Renal cortical epithelial cell (primary cell): ENCODE measurements around the gene IP6K1. TPM values are rescaled to one million over a fixed set of nuclear protein-coding genes. Genes with fewer than 3 reads are reported as not detected.
"Not testable (repeated sequence)": the region's sequence is repeated elsewhere in the genome, so short reads cannot be mapped to it uniquely, and the experiment has no call there.

Experiments used
- DNase-seq: peaks from one replicate; pipeline ENCODE4 v3.0.0-alpha.2; 2011; ENCODE audit warnings: low read depth
- total RNA-seq: library from RNA; depleted of rRNA; stranded (reverse); fragments of >200 nt; gene quantifications from 2 replicates; pipeline ENCODE4 v1.2.3, GENCODE V29; 2014

IP6K1 gene
- 31.4 and 78.5 TPM in 2 replicates for total RNA-seq

DNA sequence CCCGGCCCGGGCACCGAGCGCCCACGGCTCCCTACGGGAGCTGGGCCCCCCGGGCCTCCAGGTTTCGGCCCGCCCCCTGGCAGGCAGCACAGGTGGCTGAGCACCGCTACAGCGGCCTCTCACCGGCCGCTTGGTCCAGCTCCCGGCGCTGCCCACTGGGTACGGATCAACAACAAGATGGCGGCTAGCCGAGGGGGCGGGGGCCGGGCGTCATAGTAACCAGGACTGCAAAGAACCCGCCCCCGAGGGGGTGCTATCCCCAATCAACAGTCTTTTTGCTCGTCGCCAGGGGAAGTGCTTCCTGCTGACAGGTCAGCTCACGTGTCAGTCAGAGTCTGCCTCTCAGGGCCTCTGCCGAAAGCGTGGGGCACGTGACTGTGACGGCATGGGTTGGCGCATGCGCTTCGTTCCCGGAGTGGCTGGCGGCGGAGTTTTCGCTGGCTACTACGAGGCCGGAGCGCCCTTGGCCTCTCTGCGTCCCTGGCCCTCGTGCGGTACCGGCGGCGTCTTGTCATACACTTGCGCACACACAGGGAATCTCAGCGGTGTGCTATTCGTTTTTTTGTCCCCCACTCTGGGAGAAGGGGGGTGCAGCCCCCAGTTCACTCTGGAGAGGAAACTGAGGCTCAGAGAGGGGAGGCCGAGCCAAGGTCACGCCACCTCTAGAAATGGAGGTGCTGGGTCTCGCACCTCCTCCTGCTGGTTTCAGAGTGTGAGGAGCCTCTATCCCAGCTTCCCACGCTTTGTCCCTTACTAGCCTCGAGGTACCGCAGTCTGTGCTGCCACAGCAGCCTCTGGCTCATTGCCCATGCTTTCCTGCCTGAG lies at the start of gene IP6K1:
IP6K1 (minus strand) TSS at position 186 of the 825 bp plus-strand sequence. CDS start 38,502 bp downstream, outside the sequence.
- DNase-seq: peak; percentile 100

DNA sequence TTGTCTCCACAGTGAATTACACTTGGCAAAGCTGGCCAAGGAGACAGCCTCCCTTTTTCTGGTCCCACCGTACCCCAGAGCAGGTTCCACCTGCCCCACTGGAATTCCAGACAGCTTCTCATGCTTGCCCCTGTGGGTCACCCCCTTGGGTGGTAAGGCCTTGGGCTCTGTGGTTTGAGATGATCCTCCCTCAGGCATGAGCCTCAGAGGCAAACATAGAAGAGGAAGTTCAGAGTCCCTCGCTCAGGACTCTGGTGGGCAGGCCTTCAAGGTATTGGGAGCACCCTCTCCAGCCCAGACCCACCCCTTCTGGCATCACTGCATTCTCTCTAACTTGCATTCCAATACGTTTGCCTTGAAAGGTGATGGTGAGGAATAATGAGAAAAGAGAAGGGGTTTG lies 45.0 kb upstream of the IP6K1 start:
- DNase-seq: no peak

GRCh38 chr3:49826016-49826415 lies 39.7 kb upstream of the IP6K1 start:
- no peak for DNase-seq

- not testable (repeated sequence) for DNase-seq
These were observed 36.8 kb upstream of the IP6K1 start for GRCh38 chr3:49823131-49823530.

- peak; percentile 60 for DNase-seq
These were observed 27.3 kb upstream of the IP6K1 start, which contains the start of gene UBA7 for GRCh38 chr3:49813497-49814174. Gene UBA7, minus strand, starts transcription at chr3:49813953. Its CDS starts 166 bp downstream, at chr3:49813787.

DNA sequence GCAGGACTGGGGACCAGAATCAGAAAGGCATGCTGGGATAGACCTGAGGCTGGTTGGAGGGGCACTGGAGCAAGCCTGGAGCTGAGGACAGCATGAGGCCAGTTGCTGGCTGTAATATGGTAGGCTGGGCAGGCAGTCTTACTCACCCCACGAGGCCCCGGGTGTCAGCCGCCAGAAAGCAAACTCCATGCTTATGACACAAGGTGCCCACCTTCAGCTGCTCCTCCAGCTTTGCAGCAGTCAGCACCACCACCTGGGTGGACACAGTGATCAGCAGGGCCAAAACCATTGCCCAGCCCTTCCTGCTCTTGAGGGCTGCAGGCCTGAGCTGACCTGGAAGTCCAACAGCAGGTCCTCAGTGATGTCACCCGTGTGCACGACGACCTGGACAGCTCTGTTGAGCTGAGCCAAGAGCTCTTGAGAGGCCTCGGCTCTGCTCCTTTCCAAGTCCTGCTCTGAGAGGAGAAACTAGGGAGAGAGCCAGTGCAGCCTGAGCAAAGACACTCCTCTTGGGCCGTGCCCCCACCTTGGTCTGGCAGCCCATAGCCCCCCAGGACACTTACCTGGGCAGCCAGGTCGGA lies 26.7 kb upstream of the IP6K1 start:
- DNase-seq: no peak

DNA sequence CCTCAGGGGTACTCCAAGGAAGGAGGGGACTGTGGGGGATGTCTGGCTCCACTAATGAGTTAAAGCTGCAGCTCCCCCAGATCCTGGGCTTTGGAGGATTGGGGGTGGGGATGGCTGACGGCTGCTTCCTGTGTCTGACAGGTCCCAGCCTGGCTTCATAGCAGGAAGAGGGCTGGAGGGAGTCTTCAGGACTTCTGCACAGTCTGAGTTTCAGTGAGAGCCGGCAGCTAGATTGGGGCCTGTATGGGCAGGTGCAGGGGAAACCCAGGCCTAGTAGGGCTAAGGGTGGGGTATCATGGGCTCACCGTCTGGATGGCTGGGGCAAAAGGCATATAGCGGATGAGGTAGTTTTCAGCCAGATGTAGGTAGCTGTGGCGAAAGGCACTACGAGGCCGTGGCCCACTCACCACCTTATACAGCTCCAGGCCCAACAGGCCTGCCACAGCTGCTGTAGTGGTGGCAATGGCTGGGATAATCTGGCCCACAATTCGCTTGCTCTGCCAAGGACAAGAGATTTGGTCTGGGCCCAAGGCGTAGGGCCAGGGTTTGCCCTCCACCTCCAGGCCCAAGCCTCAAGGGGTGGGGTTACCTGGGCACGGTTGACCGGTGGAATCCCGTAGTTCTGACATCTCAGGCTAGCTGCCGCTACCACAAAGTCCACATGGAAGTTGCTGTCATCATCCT lies 21.2 kb upstream of the IP6K1 start:
- DNase-seq: no peak

DNA sequence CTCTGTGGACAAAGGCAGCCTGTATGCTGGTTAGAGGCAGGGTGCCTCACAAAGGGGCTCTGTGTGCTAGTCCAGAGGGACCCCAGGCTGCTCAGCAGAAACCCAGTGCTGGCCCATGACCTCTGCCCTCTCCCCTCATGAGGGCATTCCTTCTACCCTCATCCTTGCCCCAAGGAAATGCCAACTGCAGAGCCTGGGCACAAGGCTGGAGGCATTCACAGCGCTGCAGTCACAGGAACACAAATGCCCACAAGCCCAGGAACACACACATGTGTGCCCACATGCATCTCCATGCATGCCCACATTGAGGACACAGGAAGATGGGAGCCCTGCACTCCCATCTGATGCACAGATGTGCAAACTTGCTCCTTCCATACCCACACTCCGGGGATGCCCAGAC lies 20.5 kb upstream of the IP6K1 start:
- DNase-seq: no peak

GRCh38 chr3:49805897-49806701 lies 19.8 kb upstream of the IP6K1 start:
- no peak for DNase-seq

GRCh38 chr3:49805367-49805782 lies 19.0 kb upstream of the IP6K1 start:
- DNase-seq: no peak

DNA sequence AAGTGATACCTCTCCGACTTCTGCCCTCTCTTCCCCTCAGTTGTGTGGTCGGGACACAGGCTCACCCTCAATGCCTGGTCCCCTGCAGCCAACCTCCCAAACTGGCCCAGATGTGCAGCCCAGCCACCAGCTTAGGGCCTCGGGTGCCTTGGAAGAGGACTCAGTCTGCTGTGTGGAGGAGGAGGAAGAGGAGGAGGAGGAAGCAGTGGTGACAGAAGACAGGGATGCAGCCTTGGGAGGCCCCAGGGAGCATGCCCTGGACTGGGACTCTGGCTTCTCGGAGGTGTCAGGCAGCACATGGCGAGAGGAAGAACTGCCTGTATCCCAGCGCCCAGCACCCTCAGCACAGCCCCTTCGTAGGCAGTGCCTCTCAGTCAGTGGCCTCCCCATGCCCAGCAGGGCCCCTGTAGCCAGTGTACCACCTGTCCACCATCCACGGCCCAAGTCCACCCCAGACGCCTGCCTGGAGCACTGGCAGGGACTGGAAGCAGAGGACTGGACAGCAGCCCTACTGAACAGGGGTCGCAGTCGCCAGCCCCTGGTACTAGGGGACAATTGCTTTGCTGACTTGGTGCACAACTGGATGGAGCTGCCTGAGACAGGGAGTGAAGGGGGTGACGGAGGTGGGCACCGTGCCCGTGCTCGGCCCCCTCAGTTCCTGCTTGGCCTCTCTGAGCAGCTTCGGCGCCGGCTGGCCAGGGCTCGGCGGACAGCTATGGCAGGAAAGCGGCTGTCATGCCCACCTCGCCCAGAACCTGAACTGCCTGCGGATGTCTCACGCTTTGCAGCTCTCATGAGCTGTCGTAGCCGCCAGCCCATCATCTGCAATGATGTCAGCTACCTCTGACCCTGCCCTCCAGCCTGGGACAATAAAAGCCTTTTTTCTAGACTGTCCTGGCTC lies 18.0 kb upstream of the IP6K1 start:
- DNase-seq: no peak

DNA sequence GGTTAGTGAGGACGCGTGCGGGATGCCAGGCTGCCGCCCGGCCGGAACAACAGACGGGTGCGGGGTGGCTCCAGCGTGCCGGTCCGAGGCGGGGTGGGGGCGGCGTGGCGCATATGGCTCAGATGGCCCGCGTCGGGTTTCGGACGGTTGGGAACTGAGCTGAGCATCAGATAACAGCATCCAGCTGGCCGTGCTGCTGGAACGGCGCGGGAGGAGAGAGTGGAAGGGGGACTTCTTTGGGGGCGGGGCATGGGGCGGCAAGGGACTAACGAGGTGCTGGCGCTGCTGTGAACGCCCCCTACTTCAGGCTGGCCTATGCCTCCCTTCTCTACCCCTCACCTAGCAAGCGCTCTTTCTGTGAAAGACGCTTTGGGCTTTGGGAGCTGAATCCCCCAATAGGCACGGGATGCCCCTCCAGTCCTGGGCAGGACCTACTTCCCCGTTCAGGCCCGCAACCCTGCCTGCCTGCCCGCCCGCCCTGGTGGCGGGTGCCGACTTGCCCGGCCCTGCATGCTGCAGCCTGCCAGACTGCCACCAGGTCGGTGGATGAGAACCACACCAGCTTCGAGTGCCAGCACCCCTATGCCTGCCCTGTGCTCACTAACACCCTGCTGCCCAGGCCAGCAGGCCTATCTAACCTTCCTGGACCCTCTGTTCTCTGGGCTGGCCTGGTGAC lies 17.3 kb upstream of the IP6K1 start:
- no peak for DNase-seq

GRCh38 chr3:49802719-49803464 lies 16.6 kb upstream of the IP6K1 start, which contains the start of gene INKA1:
Gene INKA1, plus strand, starts transcription at chr3:49803261. Its CDS starts 132 bp downstream, at chr3:49803393.
- DNase-seq: peak; percentile 44

DNA sequence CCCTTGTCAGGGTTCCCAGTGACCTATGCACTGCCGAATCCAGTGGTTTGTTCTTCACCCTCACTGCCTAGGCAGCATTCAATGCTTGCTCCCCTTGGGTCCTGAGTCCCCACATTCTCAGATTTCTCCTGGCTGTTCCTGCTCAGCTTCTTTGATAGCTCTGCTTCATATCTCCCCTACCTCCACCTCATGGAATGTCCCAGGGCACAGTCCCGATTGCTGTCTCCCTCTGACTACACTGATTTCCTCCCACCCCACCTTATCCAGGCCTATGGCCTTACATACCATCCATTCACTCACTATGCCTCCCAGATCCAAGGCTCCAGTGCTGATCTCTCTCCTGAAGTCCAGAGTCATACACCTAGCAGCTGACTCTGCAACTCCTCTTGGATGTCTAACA lies 14.8 kb upstream of the IP6K1 start:
- no peak for DNase-seq

GRCh38 chr3:49799761-49800160 lies 13.4 kb upstream of the IP6K1 start, which contains the start of gene CDHR4:
Gene CDHR4, minus strand, starts transcription at chr3:49799873. Its CDS starts 61 bp downstream, at chr3:49799812.
- peak; percentile 82 for DNase-seq

DNA sequence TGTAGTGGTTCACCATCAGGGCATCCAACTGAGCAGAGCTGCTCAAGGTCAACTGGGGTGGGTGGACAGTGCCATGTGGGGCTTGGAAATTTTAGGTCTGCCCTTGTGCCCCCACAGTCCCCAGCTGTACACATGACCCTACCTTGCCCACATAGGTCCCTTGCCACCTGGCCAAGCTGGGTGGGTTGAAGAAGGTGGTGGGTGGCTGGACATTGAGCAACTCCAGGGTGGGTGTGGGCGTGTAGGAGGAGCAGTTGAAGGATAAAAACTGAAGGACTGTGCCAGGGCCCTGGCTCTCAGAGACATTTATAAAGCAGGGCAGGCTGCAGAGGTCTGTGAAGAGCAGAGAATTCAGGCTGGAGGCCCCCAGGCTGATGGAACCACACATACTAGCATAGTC lies 12.8 kb upstream of the IP6K1 start:
- DNase-seq: no peak

GRCh38 chr3:49794926-49795905 lies 8.9 kb upstream of the IP6K1 start:
- DNase-seq: no peak
